Tongue (tissue), 2 donors: Measurements from ENCODE around the gene LRRC3. TPM values are rescaled to one million over a fixed set of nuclear protein-coding genes. Genes with fewer than 3 reads are reported as not detected.
"Not testable (repeated sequence)": the region's sequence is repeated elsewhere in the genome, so short reads cannot be mapped to it uniquely, and the experiment has no call there.

Experiments
- DNase-seq: peaks from one replicate; pipeline ENCODE4 v3.0.0-alpha.2; 2015
- total RNA-seq: library from RNA; depleted of rRNA; stranded (reverse); fragments of >200 nt; gene quantifications from one replicate; pipeline ENCODE4 v1.2.3, GENCODE V29; 2014

Gene LRRC3, protein sequence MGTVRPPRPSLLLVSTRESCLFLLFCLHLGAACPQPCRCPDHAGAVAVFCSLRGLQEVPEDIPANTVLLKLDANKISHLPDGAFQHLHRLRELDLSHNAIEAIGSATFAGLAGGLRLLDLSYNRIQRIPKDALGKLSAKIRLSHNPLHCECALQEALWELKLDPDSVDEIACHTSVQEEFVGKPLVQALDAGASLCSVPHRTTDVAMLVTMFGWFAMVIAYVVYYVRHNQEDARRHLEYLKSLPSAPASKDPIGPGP
- total RNA-seq, result 2.4 TPM

DNA sequence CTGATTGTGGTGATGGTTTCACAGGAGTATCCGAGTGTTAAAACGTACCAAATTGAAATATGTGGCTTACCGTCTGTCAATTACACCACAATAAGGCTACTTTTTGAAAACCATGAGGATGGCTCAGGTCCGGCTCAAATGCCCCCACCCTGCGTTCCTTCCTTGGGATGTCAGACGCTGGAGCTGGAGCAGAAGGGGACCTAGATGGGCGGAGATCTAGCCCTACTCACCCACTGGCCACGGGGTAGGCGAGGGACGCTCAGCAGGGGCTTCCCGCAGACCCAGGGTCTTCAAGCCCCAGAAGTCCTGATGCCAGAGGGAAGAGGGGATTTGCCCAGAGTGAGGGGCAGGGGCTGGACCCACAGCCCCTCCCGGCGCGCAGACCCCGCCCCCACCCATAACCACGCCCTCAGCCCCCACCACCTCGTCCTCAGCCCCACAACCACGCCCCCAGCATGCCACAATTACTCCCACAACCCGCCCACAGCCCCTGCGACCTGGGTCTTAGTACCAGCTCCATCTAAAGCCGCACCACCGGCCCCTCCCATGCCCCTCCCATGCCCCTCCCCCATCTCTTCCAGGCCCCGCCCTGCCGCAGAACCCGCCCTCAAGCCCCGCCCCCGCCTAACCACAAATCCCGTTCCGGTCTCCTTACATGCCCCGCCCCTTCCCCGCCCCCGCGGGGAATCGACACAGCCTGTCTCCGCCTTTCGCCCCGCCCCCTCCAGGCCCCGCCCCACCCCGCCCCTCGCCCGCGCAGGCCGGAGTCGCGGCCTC lies at the start of gene LRRC3:
Gene LRRC3 (plus strand): TSS at position 764 of the 777 bp plus-strand sequence. CDS start 1,135 bp downstream, outside the sequence.
- DNase-seq, result peak; percentile 90

DNA sequence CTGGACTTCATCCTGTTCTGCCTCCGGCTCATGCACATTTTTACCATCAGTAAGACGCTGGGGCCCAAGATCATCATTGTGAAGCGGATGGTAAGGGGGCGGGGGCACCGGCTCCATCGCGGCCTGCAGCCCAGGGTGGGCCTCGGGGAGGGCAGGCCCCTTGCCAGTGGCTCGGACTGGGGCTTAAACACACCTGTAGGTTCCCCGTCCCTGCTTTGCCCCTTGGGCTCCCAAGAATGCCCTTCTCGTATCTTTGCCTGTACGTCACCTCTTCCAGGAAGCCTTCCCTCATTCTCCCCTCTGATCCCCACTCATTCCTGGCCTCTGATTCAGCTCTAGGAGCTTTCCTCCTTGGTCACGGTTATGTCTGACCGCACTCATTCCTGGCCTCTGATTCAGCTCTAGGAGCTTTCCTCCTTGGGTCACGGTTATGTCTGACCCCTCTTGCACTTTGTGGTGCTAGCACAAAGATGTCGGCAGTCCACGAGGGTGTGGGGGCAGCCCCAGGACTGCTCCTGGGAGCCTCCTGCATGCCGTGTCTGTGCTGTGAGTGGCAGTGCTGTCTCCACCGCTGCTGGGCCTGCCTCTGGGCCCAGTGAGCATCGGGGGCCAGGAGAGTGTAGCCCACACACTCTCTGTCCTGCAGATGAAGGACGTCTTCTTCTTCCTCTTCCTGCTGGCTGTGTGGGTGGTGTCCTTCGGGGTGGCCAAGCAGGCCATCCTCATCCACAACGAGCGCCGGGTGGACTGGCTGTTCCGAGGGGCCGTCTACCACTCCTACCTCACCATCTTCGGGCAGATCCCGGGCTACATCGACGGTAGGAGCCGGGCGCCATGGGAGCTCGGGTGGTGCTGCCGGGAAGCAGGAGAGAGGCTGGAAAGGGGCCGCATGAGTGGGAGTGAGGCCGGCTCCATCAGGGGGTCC lies 49.1 kb upstream of the LRRC3 start:
- DNase-seq, result no peak

DNA sequence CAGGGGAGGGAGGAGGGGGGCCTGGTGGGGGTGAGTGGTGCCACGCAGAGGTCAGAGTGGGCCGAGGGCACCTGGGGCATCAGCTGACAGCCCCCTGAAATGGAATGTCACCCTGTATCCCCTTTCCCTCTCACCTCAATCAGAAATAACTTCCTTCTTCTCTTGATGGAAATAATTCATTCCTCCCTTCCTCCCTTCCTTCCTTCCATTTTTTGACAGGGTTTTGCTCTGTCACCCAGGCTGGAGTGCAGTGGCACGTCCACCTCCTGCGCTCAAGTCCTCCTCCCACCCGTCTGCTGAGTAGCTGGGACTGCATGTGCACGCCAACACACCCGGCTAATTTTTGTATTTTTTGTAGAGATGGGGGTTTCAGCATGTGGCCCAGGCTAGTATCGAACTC lies 48.4 kb upstream of the LRRC3 start:
- DNase-seq, result no peak

DNA sequence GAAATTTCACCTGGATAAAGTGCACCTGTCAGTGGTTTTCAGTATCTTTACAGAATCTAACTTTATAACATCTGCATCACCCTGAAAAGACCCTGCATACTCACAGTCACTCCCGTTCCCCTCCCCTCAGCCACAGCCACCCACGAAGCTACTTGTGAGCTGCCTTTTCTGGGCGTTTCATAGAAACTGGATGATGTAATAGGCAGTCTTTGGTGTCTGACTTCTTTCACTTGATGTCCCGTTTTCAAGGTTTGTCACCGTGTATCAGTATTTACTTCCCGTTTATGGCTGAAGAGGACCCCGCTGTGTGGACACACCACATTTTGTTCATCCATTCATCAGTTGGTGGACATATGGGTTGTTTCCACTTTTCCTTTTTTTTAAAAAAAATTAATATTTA lies 47.8 kb upstream of the LRRC3 start:
- DNase-seq, result no peak

DNA sequence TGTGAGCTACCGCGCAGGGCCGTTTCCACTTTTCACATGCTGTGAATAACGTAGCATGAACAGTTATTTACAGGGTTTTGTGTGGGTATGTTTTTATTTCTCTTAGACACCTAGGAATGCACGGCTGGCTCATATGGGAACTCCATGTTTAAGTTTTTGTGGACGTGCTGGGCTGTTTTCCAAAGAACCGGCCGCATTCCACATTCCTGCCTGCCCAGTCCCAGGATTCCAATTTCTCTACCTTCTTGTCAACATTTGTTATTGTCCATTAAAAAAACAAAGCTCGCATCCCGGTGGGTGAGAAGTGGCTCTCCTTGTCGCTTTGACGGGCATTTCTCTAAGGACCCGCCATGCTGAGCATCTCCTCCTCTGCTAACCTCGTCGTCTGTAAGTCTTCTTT lies 47.1 kb upstream of the LRRC3 start:
- no peak for DNase-seq

DNA sequence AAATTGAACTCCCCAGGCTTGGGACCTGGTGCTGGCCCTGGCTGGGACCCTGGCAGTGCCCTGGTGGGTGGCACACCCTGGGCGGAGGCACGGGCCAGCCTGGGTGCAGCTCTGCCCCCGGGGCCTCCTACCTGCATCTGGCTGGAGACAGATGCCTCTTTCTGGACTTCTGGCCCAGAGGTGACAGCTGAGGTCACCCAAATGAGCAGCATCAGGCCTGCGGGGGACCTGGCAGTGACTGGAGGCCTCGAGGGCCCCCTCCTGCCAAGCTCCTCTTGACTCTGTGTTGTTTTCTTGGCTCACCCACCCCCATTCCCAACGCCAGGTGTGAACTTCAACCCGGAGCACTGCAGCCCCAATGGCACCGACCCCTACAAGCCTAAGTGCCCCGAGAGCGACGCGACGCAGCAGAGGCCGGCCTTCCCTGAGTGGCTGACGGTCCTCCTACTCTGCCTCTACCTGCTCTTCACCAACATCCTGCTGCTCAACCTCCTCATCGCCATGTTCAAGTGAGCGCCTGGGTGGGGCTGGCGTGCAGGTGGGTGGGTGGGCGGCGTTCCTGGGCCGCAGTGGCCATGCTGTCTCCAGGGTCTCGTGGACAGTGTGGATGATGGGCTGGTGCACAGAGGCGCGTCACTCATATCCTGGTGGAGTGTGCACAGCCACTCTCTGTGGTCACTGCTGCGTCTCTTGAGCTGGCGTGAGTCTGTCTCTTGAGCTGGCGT lies 41.6 kb upstream of the LRRC3 start:
- DNase-seq, result no peak

DNA sequence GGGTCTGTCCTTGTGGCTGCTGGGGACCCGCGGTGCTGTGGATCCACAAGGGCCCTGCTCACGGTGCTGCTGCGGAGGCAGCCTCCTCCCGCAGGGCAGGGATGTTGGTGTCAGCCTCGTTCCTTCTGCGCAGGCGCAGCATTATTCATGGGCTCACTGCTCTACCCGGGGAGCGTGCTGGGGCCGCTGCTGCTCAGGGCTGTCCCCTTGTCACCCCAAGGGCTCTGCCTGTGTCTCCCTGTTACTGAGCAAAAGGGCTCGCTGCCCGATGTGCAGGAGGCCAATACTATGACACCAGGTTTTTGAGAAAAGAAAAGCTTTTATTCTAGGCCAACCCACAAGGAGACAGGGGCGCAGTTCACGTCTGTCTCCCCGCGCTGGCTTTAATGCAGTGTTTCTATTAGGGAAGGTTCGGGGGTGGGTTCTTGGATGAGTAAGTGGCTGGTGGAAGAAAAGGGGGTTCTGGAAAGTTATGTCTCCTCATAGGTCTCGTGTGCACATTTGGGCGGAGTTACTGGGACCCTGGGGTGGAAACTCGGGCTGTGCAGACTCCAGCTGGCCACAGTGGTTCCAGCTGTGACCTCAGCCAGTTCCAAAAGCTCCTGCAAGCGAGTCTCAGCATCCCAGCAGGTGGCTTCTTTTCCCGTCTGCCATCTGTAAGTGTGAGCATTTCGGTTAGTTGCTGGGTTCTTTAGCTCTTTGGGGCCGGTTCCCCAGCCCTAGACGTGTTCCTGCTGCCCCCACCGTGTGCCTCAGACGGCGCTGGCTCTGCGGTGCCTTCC lies 40.8 kb upstream of the LRRC3 start:
- peak; percentile 34 for DNase-seq

DNA sequence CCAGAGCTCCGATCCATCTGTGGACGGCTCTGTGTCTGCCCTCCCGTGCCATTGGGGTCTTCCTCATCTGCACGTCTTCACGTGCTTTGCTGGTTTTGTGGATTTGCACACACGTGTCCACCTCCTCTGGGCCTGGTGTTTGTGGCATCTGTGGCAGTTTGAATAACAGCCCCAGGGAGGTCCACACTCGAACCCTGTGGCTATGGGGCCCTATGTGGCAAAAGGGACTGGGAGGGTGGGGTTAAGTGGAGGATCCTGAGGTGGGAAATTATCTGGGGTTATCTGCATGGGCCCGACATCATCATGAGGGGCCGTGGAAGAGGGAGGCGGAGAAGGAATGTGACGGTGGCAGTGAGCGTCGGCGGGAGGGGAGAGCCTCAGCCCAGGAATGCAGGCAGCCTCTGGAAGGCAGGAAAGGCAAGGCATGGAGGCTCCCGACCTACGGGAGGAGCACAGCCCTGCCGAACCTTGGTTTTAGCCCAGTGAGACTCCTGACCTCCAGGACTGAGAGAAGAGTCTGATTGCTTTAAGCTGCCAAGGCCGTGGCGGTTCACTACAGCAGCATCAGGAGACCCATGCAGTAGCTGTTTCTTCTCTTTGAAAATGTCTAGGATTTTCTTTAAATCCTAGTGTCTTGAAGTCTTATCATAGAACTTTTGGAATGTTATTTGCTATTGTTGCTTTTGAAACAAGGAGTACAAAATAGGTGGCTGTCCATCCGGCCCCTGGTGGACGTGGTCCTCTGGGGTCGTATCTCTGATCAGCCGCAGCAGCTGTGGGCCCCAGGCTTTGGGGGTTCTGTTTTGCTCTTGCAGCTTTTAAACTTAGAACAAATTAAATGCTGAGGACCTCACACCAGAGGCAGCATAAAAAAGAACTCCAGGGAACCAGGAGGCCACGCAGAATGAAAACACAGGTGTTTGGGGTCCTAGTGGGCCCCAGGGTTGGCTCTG lies 40.0 kb upstream of the LRRC3 start:
- no peak for DNase-seq

DNA sequence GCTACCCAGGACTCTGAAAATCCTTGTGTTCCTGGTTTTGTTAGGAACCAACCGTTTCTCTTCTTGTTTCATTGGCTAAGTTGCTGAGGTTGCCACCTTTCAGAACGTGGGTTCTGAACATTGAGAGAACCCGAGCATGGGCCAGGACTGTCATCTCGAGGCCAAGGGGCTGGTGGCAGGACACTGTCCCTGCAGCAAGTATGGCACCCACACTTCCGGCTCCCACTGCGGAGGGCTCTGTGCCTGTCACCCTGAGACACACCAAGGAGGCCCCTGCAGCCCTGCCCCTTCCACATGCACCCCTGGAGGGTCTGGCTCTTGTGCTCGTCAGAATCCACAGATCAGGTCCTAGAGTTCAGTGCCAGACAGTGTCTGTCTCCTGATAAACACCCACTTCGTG lies 39.1 kb upstream of the LRRC3 start:
- DNase-seq, result no peak

DNA sequence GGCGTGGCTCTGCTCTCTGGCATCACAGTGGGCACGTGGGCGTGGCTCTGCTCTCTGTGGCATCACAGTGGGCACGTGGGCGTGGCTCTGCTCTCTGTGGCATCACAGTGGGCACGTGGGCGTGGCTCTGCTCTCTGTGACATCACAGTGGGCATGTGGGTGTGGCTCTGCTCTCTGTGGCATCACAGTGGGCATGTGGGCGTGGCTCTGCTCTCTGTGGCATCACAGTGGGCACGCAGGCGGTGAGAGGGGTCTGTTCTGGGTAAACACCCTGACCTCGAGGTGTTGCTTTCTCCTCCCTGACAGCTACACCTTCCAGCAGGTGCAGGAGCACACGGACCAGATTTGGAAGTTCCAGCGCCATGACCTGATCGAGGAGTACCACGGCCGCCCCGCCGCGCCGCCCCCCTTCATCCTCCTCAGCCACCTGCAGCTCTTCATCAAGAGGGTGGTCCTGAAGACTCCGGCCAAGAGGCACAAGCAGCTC lies 37.6 kb upstream of the LRRC3 start:
- not testable (repeated sequence) for DNase-seq

DNA sequence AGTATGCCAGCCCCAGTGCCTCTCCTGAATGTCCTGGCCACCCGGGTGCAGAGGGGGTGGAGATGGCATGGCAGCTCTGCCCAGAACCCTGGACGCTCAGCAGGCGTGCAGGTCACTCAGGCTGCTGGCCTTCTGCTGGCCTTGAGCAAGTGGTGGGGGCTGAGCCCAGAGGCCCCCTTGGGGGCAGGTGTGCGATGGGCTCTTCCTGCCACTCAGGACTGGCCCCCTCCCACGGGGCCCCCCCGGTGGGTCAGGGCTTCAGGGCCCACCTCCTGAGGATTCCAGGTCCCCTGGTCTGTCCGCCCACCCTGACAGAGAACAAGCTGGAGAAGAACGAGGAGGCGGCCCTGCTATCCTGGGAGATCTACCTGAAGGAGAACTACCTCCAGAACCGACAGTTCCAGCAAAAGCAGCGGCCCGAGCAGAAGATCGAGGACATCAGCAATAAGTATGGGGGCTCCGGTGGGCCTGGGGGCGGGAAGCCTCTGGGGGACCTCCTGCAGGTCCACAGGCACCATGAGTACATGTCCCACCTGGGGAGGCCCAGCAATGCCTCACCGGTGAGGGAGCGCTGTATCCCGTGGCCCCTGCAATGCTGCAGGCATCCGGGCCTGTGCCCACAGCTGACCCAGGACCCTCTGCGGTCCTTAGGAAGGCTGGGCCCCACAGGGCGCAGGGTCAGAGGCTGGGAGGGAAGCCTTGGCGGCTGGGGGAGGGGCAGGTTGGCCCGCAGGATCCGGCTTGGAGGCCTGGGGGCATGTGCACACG lies 37.0 kb upstream of the LRRC3 start:
- DNase-seq, result no peak

DNA sequence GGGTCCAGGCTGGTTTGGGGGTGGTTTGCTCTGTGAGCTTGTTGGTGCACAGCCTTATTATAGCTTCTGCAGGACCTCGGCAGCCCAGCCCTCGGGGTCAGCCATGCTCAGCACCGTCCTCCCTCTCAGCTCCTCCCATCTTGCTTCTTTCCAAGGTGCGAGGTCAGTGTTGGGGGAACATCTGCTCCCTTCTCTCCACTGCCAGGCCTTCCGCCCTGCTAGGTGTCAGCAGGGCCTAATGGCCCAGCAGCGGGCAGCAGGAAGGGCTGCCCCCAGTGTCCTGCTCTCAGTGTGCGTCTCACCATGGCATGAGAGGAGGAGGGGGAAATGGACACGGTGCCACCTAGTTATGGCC lies 36.5 kb upstream of the LRRC3 start:
- DNase-seq, result no peak

DNA sequence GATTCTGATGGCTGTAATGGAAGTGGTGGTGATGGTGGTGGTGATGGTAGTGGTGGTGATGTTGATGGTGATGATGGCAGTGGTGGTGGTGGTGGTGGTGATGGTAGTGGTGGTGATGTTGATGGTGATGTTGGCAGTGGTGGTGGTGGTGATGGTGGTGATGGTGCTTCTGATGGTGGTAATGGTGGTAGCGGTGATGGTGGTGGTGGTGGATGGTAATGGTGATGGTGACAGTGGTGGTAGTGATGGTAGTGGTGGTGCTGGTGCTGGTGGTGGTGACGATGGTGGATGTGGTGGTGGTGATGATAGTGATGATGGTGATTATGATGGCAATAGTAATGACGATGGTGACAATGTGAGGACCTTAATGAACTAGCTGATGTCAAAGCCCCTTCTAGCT lies 35.6 kb upstream of the LRRC3 start:
- DNase-seq, result no peak

DNA sequence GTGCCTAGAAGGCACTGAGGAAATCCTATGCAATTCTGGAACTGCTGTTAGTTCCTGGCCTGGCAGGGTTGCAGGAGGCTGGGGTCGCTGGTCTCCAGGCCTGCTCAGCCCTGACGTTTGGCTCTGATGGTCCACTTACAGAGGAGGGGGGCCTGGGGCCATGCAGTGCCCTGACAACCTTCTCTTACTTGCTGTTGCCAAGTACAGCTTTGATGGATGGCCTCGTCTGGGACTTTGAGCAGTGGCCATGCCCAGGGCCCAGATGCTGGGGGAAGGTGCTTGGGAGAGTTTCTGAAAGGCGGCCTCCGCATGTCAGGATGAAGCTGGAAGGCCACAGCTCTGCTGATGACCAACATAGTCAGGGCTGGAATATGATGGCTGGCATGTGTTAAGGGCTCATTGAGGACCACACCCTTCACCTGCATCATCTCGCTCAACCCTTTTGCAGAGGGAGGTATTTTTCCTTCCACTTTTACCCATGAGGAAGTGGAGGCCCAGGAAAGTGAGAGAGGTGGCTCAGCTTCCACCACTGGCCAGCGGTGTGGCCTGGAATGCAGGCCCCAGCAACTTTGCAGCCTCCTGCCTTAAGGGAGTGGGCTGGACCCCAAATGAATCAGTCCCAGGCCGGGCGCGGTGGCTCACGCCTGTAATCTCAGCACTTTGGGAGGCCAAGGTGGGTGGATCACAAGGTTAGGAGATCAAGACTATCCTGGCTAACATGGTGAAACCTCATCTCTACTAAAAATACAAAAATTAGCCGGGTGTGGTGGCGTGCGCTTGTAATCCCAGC lies 34.7 kb upstream of the LRRC3 start:
- DNase-seq, result no peak

DNA sequence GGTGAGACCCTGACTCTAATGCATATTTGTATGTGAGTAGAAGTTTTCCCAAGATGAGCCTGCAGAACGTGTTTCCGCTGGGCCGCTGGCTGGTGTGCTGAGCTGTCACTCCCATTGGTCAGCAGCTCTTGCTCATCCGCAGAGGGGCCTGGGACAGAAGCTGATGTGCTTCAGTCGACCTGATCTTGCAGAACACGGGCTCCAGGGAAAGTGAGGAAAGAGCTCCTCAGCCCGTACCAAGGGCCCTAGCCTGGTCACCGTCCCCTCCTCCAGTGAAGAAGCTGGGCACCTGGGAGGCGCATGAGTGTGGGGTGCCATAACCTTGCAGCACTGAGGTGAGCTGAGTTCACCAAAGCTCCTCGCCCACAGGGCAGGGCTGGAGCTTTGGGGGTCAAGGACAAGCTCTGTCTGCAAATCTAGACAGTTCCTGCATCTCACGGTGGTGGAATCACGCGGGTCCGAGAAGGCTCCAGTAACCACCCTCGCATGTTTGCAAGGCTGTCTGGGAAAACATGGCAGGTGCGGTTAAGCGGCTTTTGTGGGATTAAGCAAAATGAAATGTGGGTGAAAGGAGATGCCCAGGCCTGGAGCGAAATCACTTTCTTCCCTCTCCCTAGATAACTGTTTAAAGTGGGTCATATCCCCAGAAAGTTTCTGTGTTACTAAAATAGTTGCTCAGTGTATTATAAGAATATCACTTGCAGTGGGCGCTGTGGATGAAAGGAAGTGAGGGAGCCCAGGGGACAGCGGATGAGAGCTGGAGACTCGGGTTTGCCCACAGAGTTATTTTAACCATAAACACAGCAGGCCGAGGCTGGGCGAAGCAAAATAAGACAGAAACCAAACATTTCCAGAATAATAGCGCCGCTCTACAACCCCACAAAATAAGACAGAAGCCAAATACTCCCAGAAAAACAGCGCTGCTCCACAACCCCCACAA lies 33.1 kb upstream of the LRRC3 start:
- DNase-seq, result no peak

DNA sequence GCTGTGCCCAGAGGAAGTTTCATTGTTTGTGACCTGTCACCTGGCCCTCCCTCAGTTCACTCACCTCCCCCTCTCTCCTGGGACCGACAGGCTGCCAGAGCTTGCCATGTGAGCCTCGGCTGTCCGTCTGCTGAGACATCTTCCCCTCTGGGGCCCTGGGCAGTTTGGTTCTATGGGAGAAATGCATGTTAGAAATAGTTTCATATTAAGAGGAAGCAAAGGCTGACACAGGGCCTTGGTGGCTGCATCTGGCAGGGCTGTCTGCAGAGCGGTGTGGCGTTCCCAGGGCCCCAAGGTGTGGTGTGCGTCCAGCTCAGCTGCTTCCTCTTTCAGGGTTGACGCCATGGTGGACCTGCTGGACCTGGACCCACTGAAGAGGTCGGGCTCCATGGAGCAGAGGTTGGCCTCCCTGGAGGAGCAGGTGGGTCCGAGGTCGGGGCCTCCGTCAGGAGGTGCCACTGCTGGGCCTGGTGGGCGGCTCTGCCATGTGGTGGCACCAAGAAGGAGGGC lies 31.9 kb upstream of the LRRC3 start:
- DNase-seq, result no peak
